Activated T-cell treated with anti-CD3 and anti-CD28 coated beads, Interleukin-2, amount 50 U/mL, for 48 hours (primary cell): ENCODE results near the gene SLC25A45.
"Not testable (repeated sequence)": the region's sequence is repeated elsewhere in the genome, so short reads cannot be mapped to it uniquely, and the experiment has no call there.

Source experiments
- DNase-seq, 2 experiments: peaks; one replicate each; pipeline ENCODE4 v3.0.0-alpha.2; 2020

SLC25A45 gene

DNA sequence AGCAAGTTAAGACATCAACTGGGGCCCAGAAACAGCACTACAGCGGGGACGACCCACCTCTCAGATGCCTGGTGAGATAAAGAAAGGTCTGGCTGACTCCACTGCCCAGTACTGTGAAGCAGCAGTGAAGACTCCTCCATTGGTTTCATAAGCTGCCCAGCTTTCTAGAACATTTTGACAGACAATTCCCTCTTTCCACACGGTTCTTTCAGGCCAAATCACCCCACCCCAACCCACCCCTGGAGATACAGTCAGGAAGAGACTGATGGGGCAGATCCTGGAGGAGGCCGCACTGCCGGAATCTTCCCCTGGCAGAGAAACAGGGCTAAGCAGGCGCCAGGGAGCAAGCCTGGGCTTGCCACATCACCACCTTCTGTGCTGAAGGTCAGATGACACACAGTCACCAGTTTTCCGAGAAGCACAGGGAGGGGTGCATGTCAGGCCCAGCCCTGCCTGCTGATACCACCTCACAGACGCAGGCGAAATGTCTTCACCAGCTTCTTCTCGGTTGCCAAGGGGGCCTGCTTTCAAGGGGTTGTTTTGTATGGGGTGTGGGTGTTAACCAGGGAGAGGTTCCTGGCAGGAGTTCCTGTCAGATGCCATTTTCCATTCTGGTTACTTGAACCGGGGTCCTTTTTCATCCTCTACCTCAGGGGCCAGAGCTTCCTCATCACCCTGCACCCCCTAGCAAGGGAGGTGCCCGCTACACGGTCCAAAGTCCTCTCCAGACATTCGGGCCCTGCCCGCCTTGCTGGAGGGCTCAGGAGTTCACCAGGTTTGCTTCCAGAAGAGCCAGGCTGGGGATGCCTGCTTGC, 38.7 kb upstream of the SLC25A45 start:
- DNase-seq: peak; percentile 88 to 91

GRCh38 chr11:65420506-65420905, 38.1 kb upstream of the SLC25A45 start:
- DNase-seq: no peak

GRCh38 chr11:65419772-65420481, 37.5 kb upstream of the SLC25A45 start:
- DNase-seq: peak; percentile 79 to 83

- no peak for DNase-seq
Observed at GRCh38 chr11:65419460-65419771, 37.0 kb upstream of the SLC25A45 start.

DNA sequence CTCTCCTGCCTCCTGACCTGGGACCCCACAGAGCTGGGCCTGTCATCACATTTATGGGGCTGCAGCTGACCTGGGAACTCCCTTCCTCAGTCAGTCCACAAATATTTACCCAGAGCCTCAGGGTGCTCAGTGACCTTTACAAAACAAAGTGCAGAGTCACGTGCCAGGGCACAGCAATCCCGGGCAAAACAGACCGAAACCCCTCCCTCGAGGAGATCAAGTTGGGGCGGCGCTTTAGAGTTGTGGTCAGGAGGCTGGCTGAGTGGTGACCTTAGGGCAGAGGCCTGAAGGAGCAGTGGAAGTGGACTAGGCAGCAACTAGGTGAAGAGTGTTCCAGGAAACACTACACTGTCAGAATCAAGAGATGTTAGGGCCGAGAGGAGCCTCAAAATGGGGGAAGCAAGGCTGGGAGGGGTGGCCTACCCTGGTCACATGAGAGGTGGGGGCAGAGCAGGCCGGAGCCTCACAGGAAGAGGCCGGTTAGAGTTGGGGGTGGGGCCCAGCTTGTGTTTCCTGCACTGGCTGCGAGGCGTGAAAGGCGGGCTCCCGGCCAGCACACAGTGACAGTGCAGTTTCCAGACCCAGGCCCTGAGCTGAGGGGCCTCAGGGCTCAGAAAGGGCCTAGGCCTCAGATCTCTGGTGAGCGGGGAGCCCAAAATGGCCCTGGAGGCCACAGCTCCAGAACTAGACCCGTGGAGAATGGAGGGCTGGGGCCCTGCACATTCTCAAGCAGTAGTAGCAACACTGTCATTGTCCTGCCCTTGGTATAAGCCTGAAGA, 36.4 kb upstream of the SLC25A45 start:
- peak; percentile 94 to 96 for DNase-seq

DNA sequence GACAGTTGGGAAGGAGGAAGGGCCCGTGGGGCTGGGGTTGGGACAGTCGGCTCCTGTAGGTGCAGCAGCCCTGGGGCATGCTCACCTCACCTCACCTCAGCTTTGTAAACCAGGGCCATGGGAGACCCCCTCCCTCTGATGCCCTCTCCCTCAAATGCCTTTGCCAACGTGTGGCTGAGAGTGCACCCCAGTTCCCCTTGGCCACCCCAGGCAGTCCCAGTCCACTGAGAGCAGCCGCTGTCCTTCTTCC, 35.9 kb upstream of the SLC25A45 start:
- DNase-seq: no peak

DNA sequence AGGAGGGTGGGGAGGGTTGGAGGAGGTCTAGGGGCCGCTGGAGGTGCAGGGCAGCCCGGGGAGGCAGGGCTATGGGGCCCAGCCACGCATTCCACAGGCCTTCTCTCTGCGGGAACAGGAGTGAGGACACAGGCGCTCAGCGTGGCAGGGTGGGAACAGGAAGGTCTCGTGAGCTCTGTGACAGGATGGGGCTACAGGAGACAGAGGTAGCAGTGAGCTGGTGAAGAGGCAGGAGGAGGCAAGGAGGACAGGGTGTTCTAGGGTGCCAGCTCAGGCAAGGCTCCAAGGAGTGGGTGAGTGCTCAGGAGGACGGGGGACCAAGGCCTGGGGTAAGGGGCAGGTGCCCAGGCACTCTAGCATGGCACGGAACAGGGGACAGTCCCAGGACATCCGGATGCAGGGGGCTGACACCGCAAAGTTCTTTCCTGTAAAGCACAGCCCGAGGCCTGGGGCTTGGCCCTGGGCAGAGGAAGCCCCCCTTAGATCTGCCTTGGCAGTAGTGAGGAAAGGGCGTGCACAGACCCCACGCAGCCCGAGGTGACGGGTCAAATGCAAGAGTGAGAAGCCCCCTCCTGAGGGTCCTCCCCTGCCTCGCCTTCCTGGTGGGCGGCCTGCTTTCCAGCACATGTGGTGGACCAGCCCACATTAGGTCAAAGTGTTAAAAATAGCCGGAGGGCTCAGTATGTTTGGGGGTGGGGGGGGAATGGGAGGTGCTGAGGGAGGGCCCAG, 35.4 kb upstream of the SLC25A45 start:
- DNase-seq: peak; percentile 69 to 70

DNA sequence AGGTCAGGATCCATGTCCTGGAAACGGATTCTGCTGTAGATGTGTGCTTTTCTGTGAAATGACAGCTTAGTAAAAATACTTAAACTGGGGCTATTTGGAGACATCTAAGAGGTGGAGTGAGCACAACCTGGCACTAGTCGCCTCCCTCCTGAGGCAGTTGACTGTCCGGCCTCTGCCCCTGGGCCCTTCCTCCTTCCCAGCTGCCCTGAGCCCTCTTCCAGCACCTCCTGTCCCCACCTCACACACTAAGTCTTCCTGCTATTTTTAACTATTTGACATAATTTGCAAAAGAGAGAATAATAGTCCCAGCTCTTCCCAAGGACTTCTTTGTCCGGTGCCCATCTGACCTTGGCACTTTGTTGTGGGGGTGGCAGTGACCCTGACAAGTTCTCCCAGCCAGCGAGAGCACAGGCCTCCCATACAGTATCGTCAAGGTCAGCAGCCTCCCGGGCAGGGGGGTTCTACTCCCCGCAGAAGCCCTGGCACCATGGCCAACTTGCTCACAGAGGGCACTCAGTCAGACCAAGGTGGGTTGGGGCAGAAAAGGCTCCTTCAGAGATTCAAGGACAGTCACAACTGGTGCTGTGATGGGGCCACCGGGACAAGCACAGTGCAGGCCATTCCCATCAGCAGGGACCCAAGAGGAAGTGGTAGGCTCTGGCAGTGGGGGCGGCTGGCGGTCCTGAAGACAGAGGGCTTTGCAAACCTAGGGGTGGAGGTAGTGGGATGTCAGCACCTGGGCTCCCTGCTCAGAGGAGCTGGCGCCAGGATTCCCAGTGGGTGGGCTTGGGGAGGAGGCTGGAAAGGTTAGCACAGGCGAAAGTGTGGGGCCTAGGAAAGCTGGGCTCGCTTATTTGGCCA, 34.6 kb upstream of the SLC25A45 start:
- DNase-seq: peak; percentile 64 to 67

DNA sequence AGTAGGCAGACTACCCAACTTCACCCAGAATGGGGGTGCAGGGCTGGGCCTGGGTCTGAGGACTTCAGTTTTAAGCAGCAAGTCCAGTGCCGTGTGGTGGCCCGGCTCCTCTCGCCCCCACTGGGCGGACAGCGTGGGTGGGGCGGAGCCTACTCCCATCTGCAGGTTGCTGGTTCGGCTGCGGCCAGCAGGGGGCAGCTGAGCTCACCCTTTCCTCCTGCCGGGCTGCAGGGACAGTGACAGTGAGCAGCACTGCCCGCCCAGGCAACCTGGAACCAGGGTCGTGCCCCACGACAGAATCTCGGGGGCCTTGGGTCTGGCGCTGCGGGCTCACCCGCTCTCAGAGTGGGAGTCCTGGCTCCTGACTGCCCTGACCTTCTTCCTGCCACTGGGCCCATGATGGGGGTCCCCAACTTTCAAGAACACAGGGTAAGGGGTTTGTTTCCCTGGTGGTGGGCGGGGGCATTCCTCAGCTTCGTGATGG, 33.9 kb upstream of the SLC25A45 start:
- DNase-seq: peak; percentile 97

- DNase-seq: no peak
Observed at GRCh38 chr11:65415499-65416340, 33.3 kb upstream of the SLC25A45 start.

- DNase-seq: no peak
Observed at GRCh38 chr11:65414776-65415498, 32.5 kb upstream of the SLC25A45 start.

GRCh38 chr11:65413077-65413664, 30.7 kb upstream of the SLC25A45 start:
- DNase-seq: not testable (repeated sequence)

GRCh38 chr11:65412271-65413076, 30.0 kb upstream of the SLC25A45 start:
- no peak for DNase-seq

DNA sequence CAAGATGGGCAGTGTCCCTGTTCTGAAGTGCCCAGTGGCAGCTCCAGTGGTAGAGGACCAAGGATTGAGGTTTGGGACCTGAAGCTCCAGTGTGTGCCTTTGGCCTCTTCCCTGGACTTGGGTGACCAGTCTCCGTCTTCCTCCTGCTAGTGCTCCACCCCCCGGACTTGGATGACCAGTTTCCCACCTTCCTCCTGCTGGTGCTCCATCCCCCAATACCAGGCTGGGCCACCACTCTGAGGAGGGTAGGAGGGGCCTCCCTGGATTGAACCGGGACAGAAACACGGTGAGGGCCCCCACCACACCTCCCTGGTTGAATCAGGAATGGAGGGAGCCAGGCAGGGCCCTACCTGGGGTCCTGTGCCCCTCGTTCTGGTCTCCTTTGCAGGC, 29.2 kb upstream of the SLC25A45 start:
- DNase-seq: no peak

- no peak for DNase-seq
Observed at GRCh38 chr11:65410936-65411680, 28.7 kb upstream of the SLC25A45 start.

- DNase-seq: no peak
Observed at GRCh38 chr11:65404638-65405339, 22.3 kb upstream of the SLC25A45 start.

DNA sequence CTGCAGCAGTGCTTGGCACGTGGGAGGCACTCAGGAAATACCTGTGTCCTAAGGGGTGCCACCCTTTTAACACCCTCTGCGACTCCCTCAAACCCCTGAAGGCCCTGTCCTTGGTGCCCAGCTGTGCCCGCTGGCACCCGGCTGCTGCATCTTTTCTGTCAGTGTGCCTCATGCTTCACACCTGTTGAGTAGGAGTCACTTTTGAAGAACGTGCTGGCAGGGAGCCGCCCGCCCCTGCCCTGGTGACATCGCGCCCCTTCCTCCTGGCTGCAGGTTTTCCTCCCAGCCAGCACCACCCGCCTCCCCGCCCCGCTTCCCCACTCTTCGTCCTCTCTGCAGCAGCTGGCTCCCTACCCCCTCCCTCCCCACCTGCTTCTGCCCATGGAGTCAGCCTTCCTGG, 21.8 kb upstream of the SLC25A45 start:
- DNase-seq: no peak
